ENCODE results near the gene ACOT13.
"Not testable (repeated sequence)": the region's sequence is repeated elsewhere in the genome, so short reads cannot be mapped to it uniquely, and the experiment has no call there.

The ACOT13 gene

GRCh38 chr6:24692415-24692814, 25.5 kb downstream of the ACOT13 start:
- no peak for DNase-seq (ENCODE audit: low read depth)

DNA sequence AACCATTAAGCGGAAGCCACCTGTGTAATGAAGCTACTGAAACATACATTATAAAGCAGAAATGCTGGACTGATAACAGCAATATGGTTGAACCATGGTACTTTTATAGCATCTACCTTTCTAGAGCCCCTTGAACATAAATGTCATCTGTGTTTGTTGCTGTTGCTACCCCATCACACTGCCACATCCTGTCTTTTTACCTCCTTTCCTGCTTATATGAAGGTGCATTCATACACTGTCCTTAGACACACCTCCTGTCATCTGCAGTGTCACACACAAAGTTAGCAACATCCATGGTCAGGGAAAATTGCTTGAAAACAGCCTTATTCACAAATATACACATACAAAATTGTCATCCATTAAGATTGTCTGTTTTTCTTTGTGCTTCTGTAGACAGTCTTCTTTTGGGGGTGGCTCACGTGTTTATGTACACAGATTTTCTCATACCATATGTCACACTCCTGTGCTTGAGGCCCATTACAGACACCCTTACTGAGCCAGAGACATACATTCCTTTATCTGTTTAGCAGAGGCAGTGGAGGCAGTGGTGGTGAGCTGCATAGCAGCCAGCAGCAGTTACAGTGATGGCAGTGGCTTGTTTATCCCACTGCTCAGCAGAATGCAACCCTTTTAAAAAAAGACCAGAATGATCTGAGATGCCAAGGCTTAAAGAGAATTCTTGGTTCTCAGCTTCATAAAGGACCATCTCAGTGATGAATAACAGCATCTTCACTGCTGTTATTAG, 26.1 kb downstream of the ACOT13 start:
- DNase-seq (ENCODE audit: low read depth): no peak

DNA sequence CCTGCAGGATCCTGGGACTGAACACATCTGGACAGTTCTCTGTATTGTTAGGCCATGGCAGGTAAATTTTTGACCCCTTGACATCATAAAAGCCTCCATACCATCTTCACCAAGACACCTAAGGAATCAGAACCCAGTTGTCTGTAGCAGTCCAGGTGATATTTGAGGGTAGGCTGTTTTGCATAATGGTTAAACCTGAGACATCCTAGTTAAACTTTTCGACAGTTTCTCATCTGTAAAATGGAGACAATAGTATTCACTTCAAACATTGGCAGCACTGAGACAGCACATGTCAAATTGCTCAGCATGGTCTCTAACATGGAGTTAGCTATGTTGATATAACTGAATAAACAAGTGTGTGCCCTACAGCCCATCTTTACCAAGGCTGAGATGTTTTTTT, 27.3 kb downstream of the ACOT13 start:
- no peak for DNase-seq (ENCODE audit: low read depth)

GRCh38 chr6:24695635-24696034, 28.8 kb downstream of the ACOT13 start:
- DNase-seq (ENCODE audit: low read depth): peak; percentile 6

DNA sequence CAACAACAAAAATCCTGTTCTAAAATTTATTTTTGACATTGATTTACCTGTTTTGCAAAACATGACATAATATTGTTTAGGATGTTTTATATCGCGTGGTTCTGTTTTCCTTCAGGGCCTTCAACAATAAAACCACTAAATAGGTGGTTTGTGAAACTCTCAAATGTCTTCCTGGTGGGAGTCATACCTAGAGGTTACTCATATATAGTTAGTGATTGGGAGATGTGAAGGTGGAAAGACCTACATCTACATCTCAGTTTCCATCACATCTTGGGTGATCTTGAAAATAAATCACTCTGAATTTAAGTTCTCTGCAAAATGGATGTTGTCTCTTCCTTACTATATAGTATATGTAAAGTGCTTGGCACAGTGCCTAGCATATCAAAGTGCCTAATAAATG, 29.2 kb downstream of the ACOT13 start:
- no peak for DNase-seq (ENCODE audit: low read depth)

- no peak for DNase-seq (ENCODE audit: low read depth)
These were observed 32.9 kb downstream of the ACOT13 start for GRCh38 chr6:24699521-24700359.

- DNase-seq (ENCODE audit: low read depth): no peak
These were observed 35.9 kb downstream of the ACOT13 start for GRCh38 chr6:24702720-24703282.

- DNase-seq (ENCODE audit: low read depth): no peak
These were observed 37.6 kb downstream of the ACOT13 start for GRCh38 chr6:24704468-24704867.

GRCh38 chr6:24708612-24709011, 41.7 kb downstream of the ACOT13 start:
- DNase-seq (ENCODE audit: low read depth): no peak

DNA sequence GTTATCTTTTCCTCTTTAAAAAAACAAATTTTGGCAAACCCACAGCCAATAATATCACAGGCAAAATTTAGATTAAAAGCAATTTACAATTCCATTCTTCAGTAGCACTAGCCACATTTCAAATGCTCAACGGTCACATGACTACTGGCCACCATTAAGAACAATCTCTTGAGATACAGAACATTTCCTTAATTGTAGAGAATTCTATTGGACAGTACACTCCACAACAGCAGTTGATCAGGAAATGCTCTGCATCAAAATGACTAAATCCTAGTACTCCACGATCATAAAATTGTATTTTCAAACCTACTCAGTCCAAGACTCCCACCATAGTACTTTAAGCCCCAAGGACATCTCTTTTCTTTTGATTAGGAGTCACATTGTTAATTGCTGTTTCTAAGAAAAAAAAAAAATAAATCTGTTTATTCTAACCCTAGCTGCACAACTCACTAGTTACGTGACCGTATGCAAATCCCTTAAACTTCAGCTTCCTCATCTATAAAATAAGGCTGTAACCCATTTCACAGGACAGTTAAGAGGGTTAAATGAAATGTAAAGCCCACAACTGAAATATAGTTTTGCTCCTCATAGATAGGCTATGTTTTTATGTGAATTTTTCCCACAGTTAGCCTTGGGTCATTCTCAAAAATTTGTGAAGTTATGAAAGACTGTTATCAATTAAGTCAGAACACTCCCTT, 42.3 kb downstream of the ACOT13 start:
- DNase-seq (ENCODE audit: low read depth): no peak

DNA sequence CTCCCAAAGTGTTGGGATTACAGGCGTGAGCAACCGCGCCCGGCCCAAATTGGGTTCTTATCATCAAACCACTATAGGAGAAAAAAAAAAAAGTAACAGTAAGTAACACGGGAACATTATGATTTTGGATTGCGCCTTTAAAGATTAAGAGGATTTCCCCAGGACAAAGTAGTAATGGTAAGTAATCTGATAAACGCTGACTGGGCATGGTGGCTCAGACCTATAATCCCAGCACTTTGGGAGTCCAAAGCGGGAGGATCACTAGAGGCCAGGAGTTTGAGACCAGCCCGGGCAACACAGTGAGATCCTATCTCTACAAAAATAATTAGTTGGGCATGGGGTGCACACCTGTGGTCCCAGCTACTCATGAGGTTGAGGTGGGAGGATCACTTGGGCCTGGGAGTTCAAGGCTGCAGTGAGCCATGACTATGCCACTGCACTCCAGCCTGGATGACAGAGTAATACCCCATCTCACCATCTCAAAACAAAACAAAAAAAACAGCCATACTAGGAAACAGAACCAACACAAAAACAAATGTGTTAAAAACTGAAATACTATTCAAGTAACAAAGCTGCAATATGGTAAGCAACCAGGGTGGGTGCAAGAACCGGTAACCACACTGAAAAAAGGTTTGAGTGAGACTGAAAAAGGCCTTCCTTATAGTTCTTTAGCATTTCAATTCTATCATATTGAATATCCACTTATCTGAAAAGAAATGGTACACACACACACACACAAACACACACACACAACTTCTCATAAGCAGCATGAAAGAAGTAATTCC, 43.8 kb downstream of the ACOT13 start:
- DNase-seq (ENCODE audit: low read depth): no peak

- DNase-seq (ENCODE audit: low read depth): not testable (repeated sequence)
These were observed 49.8 kb downstream of the ACOT13 start for GRCh38 chr6:24716602-24717148.

- DNase-seq (ENCODE audit: low read depth): no peak
These were observed 51.7 kb downstream of the ACOT13 start for GRCh38 chr6:24718449-24719124.

DNA sequence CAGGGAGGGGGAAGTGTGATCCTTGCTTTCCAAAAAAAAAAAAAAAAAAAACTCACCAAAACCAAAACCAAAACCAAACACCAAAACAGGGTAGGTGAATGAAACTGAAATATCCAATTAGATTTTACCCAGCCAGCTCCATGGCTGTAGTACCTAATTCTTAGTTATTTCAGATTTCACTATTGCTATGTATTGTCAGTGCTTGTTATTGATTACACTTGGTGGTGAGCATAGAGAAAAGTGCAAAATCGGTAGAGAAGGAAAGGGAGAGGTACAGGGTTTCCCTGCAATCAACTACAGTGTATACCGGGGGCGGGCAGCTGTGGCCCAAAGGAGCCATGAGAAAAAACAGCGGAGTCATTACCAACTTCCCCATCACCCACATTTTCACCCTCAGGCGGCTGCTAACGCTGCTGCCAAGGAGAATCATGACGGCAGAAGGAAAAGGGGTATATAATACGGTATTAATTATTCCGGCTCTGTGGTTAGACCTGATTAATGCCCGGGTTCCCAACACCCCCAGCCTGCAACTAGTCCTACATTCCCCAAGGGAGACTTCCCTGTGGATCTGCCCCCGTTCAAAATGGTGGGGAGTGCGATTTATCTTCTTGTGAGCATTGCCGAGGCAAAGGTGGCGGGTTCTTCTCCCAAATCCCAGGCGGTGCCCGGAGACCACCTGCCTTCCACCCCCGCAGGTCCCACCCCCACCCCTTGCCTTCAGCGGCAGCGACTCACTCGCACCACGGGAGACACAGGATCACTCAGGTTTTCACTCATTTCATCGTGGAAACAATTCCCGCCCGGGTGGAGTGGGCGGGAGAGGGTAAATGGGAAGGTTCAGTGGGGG, 52.5 kb downstream of the ACOT13 start, which contains the start of gene C6orf62:
C6orf62 (minus strand) TSS at position 30 of the 847 bp plus-strand sequence. CDS start 486 bp downstream, outside the sequence.
- peak; percentile 32 for DNase-seq (ENCODE audit: low read depth)

DNA sequence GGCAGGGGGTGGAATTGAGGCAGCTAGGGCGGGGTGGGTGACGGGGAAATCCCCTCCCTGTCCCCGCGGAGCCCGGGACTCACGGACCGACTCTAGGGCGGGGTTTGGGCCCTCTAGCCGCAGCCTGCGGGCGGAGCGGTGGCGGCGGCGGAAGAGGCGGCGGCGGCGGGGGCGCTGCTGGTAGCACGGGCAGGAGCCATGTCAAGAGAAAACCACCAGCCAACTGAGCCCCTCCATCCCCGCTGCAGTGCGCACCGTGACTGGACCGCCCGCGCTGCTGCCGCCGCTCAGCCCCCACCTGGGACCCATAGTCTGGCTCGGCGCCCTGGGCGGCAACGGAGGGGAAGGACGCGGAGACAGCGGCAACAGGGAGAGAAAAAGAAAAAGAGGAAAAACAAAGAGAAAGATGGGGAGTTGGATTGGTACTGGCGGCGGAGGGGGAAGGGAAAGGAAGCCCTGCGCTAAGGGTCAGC, 53.3 kb downstream of the ACOT13 start:
- DNase-seq (ENCODE audit: low read depth): peak; percentile 72

- DNase-seq (ENCODE audit: low read depth): peak; percentile 100
These were observed 54.0 kb downstream of the ACOT13 start for GRCh38 chr6:24720604-24721460.

GRCh38 chr6:24721461-24722215, 54.8 kb downstream of the ACOT13 start:
- no peak for DNase-seq (ENCODE audit: low read depth)

- DNase-seq (ENCODE audit: low read depth): no peak
These were observed 56.4 kb downstream of the ACOT13 start for GRCh38 chr6:24723270-24723669.
